Liver (tissue), 3 donors: ENCODE results near the gene STIM2.

Experiments
- CTCF ChIP-seq: fragments of 150-350 bp; IDR thresholded peaks from 2 replicates; pipeline ENCODE4 v1.5.1; 2017; ENCODE audit warnings: improper control_type of control experiment, low read depth, low read length; ENCODE audit not compliant: missing input control
- EGR1 ChIP-seq, 2 donors: IDR thresholded peaks; 2 replicates each; pipeline ENCODE4 v1.6.1; 2016 to 2018; ENCODE audit warnings: antibody characterized with exemption in 2 of 2, low read depth in 2 of 2
- RAD21 ChIP-seq, 2 donors: IDR thresholded peaks; 2 replicates each; pipeline ENCODE4 v1.6.1; 2016; ENCODE audit warnings: antibody characterized with exemption in 2 of 2, mild to moderate bottlenecking in 2 of 2
- REST ChIP-seq: IDR thresholded peaks from 2 replicates; pipeline ENCODE4 v1.6.1; 2016; ENCODE audit warnings: antibody characterized with exemption, mild to moderate bottlenecking
- SP1 ChIP-seq: IDR thresholded peaks from 2 replicates; pipeline ENCODE4 v1.6.1; 2018; ENCODE audit warnings: antibody characterized with exemption, mild to moderate bottlenecking
- YY1 ChIP-seq: IDR thresholded peaks from 2 replicates; pipeline ENCODE4 v1.6.1; 2016; ENCODE audit warnings: antibody characterized with exemption, mild to moderate bottlenecking
- donor health status: healthy.
- donor health status: healthy.

GRCh38 chr4:26952891-26953290 lies 92.2 kb downstream of the STIM2 start:
- TF ChIP-seq CTCF (no peak), SP1 (no peak), REST (no peak), RAD21 (IDR thresholded peaks at IDR 0.05) (no peak), EGR1 (IDR thresholded peaks at IDR 0.05; ENCODE audit: low read depth in 2 of 2) (no peak), YY1 (no peak)
